HL-60 (cell line): ENCODE data around the gene TRIM62.

Experiments
- DNase-seq, 2 experiments: peaks; one replicate each; pipeline ENCODE4 v3.0.0-alpha.2; 2010 to 2020; ENCODE audit warnings: low read depth in 1 of 2, low spot score in 1 of 2
- H3K27ac ChIP-seq: fragments of 250-450 bp; sonication (Bioruptor Pico); replicated peaks from 2 replicates; pipeline ENCODE4 v1.5.1; 2020; ENCODE audit warnings: mild to moderate bottlenecking, moderate library complexity
- H3K27me3 ChIP-seq: fragments of 250-450 bp; sonication (Bioruptor Pico); 2 replicates; pipeline ENCODE4 v1.5.1; 2021; ENCODE audit warnings: mild to moderate bottlenecking, moderate library complexity; ENCODE audit not compliant: insufficient read depth, poor library complexity, severe bottlenecking
- H3K4me3 ChIP-seq: replicated peaks from 2 replicates; pipeline ENCODE4 v1.5.1; 2011; ENCODE audit warnings: mild to moderate bottlenecking, control low read depth, low read length; ENCODE audit not compliant: insufficient read depth
- GABPA ChIP-seq: IDR thresholded peaks from 2 replicates; pipeline ENCODE4 v1.6.1; 2012; ENCODE audit warnings: low read depth
- POLR2AphosphoS5 ChIP-seq: IDR thresholded peaks from 2 replicates; pipeline ENCODE4 v1.6.1; 2012; ENCODE audit warnings: low read depth
- SPI1 ChIP-seq: IDR thresholded peaks from 2 replicates; pipeline ENCODE4 v1.6.1; 2012; ENCODE audit warnings: low read depth, mild to moderate bottlenecking, borderline replicate concordance
- TF ChIP-seq, protein P1 (sequence below): IDR thresholded peaks from 2 replicates; pipeline ENCODE4 v1.6.1; 2012; ENCODE audit warnings: low read depth; ENCODE audit not compliant: insufficient replicate concordance
- TF ChIP-seq, protein P2 (sequence below): IDR thresholded peaks from one replicate; pipeline ENCODE4 v1.5.1; 2011; ENCODE audit warnings: low read length, control low read depth, inconsistent platforms; ENCODE audit not compliant: insufficient read depth

The TRIM62 gene

GRCh38 chr1:33163621-33164519, 18.0 kb downstream of the TRIM62 start:
- no peak for DNase-seq
- no peak overlapping the region for H3K27ac ChIP-seq
- no peaks in the 10 kb centered on the region for H3K27me3 ChIP-seq
- TF ChIP-seq SPI1 (no peak), POLR2AphosphoS5 (no peak), GABPA (no peak)
- TF ChIP-seq, protein P1, sequence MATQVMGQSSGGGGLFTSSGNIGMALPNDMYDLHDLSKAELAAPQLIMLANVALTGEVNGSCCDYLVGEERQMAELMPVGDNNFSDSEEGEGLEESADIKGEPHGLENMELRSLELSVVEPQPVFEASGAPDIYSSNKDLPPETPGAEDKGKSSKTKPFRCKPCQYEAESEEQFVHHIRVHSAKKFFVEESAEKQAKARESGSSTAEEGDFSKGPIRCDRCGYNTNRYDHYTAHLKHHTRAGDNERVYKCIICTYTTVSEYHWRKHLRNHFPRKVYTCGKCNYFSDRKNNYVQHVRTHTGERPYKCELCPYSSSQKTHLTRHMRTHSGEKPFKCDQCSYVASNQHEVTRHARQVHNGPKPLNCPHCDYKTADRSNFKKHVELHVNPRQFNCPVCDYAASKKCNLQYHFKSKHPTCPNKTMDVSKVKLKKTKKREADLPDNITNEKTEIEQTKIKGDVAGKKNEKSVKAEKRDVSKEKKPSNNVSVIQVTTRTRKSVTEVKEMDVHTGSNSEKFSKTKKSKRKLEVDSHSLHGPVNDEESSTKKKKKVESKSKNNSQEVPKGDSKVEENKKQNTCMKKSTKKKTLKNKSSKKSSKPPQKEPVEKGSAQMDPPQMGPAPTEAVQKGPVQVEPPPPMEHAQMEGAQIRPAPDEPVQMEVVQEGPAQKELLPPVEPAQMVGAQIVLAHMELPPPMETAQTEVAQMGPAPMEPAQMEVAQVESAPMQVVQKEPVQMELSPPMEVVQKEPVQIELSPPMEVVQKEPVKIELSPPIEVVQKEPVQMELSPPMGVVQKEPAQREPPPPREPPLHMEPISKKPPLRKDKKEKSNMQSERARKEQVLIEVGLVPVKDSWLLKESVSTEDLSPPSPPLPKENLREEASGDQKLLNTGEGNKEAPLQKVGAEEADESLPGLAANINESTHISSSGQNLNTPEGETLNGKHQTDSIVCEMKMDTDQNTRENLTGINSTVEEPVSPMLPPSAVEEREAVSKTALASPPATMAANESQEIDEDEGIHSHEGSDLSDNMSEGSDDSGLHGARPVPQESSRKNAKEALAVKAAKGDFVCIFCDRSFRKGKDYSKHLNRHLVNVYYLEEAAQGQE, result no peak
- TF ChIP-seq, protein P2, sequence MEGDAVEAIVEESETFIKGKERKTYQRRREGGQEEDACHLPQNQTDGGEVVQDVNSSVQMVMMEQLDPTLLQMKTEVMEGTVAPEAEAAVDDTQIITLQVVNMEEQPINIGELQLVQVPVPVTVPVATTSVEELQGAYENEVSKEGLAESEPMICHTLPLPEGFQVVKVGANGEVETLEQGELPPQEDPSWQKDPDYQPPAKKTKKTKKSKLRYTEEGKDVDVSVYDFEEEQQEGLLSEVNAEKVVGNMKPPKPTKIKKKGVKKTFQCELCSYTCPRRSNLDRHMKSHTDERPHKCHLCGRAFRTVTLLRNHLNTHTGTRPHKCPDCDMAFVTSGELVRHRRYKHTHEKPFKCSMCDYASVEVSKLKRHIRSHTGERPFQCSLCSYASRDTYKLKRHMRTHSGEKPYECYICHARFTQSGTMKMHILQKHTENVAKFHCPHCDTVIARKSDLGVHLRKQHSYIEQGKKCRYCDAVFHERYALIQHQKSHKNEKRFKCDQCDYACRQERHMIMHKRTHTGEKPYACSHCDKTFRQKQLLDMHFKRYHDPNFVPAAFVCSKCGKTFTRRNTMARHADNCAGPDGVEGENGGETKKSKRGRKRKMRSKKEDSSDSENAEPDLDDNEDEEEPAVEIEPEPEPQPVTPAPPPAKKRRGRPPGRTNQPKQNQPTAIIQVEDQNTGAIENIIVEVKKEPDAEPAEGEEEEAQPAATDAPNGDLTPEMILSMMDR, result no peak
- H3K4me3 ChIP-seq, result no peak overlapping the region

DNA sequence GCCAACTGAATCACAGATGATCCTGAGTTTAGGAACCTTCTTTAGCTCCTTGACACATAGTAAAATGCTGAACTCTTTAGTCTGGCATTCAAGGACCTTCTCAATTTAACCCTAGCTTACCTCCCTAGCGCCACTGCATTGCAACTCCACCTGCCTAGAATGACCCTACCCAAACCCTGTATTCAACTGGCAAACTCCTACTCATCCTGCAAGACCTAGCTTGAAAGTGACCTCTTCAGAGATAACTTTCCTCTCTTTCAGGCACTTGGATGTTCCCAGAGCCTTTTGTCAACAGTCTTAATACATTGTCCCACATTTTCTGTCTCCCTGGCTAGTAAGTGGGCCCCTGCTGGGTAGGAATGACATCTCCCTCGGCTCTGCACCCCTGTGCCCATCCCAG, 19.7 kb downstream of the TRIM62 start:
- no peak for TF ChIP-seq GABPA
- TF ChIP-seq, protein P1, result no peak
- TF ChIP-seq POLR2AphosphoS5, result no peak
- TF ChIP-seq, protein P2, result no peak
- no peak overlapping the region for H3K4me3 ChIP-seq
- no peak overlapping the region for H3K27ac ChIP-seq
- no peaks in the 10 kb centered on the region for H3K27me3 ChIP-seq
- DNase-seq, result no peak

DNA sequence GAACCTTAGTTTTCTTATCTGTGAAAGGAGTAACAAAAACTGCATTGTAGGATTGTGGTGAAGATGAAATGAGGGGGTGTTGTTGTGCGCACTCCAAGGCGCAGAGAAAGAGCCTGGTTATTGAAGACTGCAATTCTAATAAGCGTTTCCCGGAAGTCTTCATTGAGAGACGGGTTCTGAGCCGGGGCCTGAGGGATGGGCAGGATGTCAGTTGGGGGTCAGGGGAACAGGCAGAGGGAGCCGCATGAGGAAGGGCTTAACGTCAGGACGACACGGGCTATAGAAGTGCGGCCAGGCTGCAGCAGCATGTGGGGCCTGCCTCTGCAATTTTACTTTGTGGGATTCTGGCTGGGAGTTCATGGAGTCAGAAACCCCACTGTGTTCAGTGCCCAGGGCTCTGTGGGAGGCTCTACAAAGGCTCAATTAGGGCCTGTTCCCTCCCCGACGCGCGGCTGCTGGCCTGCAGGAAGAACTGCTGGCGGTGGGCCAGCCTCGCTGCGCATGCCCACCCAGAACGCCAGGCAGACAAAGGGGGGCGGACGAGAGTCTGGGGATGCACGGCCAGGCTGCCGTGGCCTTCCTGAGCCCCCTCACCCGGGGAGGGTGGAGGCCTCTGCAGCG, 20.7 kb downstream of the TRIM62 start:
- no peak for DNase-seq
- no peaks in the 10 kb centered on the region for H3K27me3 ChIP-seq
- no peak overlapping the region for H3K4me3 ChIP-seq
- no peak overlapping the region for H3K27ac ChIP-seq
- no peak for TF ChIP-seq SPI1

- Histone ChIP-seq H3K4me3 (no peak overlapping the region), H3K27ac (no peak overlapping the region), H3K27me3 (no peaks in the 10 kb centered on the region)
- DNase-seq, result no peak
- TF ChIP-seq, protein P1, result no peak
Measured at GRCh38 chr1:33159577-33159976, 22.3 kb downstream of the TRIM62 start.
